COLO668 (cell line): Measurements from ENCODE around the gene TMEM182.

Experiments used
- DNase-seq: peaks from one replicate; lab custom pipeline; 2025; ENCODE audit not compliant: unreplicated experiment; lab: John Stamatoyannopoulos, UW

Gene TMEM182, protein sequence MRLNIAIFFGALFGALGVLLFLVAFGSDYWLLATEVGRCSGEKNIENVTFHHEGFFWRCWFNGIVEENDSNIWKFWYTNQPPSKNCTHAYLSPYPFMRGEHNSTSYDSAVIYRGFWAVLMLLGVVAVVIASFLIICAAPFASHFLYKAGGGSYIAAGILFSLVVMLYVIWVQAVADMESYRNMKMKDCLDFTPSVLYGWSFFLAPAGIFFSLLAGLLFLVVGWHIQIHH

GRCh38 chr2:102761763-102762162 is at the start of gene TMEM182:
Gene TMEM182 (plus strand): TSS chr2:102762031. CDS start chr2:102762218, 187 bp downstream.
- no peak for DNase-seq

DNA sequence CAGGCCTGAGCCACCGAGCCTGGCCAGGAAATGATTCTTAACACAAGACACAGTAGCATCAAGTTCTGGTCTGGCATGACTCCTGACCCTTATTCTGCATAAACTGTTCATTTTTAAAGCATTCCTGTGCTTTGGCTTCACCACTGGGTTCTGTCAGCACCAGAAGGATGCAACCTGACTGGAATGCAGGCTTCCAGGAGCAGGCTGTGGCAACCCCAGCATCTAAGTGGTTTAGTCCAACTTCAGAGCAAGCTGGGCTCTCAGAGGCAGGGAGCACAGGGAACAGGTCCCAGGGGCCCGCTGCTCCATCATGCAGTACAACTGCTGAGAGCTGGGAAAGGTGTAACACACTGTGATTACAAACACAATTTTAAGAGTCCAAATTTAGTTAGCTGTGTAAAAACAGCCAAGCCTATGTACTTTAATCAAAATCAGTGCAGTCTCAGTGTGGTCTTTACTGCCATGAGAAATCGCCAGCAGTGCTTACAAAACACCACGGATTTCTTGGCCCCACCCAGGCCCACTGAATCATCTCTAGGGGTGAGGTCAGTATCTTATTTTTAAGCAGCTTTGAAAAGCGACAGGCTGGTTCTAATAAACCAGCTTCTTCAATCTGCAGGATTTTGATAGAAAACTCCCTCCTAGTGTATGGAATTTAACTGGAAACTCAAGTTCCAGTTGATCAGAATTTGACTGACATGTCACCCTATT is 44.4 kb upstream of the TMEM182 start:
- DNase-seq: no peak

DNA sequence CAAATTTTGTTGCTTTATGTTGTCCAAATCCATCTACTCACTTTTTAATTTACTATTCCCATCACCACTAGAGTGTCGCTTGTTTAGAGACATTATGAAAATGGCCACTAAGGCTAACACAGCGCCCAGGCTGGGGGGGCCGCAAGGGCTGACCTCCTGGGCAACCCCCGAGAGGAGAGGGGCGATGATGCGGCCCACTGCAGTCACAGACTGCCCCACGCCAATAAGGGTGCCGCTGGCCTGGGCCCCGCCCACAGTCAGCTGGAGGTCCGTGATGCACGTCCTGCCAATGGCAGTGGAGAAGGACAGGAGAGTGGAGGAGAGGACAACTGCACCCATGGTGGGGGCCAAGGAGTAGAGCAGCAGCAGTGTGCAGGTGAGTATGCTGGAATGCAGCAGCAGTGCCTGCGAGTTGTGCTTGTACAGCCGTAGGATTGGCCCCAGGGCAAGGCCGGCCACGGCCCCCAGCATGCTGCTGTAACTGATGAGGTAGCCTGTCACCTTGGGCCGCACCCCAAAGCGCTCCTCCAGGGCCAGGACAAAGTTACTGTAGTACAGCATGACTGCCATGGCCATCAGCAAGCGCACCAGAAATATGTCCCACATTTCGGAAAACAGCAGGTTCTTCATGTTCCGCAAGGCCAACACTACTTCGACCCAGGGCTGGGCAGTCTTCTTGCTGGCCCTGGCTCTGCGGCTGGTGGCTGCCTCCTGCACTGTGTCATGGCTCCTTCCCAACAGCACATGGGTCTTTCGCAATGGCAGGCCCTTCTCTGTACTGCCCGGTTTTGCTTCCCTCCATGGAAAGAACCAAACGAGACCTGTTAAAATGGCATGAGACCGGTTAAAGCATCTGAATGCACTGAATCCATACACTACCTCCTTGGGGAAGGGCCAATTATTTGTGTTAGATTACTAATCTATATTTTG is 43.2 kb upstream of the TMEM182 start:
- no peak for DNase-seq

- no peak for DNase-seq
These were observed 37.8 kb upstream of the TMEM182 start for GRCh38 chr2:102724016-102724490.

DNA sequence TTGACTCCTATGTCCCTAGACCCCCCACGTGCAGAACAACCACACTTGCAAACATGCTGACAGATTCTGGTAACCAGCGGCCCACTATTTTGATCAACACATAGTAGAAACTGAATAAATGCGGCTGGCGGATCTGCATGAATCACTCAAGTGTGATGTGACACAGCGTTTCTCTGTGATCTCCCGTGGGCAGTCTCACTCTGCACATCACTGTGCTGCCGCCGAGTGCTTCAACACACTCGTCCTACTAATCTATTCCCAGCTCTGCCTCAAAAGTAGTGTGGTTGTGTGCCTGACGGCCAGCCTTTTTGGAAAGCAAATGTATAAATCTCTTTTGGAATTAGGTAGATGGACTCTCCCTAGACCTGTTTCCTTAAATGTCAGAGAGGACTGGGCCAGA is 37.3 kb upstream of the TMEM182 start:
- no peak for DNase-seq

GRCh38 chr2:102726128-102727087 is 35.4 kb upstream of the TMEM182 start:
- no peak for DNase-seq

- peak; percentile 56 for DNase-seq
These were observed 26.3 kb upstream of the TMEM182 start for GRCh38 chr2:102735416-102736109.

- peak; percentile 73 for DNase-seq
These were observed 25.8 kb upstream of the TMEM182 start for GRCh38 chr2:102736110-102736409.

DNA sequence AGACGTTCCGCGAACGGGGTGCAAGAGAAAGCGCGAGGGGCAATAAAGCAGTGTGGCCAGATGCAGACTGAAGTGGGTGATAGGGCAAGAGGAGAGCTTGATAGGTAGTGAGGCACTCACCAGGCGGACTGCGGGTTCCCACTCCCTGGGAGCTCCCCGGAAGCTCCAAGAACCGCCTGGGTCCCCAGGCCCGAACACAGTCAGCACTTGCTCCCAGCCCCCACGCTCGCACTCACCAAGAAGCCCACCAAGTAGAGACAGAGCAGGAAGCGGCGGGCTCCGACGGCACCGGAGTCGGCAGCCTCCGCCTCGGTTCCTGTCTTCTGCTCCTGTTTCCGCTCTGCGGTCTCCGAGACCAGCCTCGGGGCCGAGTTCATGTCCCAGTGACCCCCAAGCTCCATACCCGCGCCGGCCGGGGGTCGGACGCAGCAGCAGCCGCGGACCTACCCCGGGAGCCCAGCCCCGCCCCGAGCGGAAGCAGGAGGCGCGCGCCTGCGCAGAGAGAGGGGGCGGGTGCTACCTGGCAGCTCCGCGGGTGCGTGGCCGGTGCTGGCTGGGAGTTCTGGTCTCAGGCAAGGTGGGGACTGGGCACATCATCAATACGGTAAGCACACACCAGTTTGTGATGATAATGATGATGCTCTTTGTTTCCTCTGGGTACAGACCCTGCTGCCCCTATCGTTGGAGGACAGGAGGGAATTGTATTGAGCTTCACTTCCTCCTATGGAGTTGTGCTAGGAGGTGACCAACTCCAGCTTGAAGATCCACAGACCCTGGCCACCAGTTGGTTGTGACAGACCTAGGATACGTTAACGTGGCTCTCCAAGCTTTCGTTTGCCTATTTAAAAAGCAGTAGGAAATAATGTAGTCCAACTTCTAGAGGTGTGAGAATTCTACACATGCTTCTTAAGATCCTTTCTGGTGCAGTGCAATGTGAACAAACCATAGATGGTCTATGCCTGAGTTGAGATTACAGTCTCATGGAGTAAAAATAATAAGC is 25.1 kb upstream of the TMEM182 start:
- DNase-seq: peak; percentile 90

DNA sequence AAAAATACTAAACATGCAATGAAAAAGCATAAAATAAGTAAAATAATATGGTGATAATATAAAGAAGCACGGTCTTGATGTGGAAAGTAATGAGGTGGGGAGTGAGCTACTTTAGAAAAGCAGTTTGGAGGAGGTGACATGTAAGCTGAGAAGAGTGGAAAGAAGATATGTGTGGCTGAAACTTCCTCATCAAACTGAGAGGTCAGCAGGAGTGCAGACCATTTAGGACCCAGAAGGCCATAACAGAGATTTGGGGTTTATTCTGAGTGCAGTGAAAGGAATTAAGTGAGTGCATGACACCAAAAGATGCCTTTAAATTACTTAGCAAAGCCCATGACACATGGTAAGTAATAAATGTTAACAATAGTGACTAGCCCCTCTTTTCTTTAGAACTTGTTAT is 24.4 kb upstream of the TMEM182 start:
- DNase-seq: no peak

DNA sequence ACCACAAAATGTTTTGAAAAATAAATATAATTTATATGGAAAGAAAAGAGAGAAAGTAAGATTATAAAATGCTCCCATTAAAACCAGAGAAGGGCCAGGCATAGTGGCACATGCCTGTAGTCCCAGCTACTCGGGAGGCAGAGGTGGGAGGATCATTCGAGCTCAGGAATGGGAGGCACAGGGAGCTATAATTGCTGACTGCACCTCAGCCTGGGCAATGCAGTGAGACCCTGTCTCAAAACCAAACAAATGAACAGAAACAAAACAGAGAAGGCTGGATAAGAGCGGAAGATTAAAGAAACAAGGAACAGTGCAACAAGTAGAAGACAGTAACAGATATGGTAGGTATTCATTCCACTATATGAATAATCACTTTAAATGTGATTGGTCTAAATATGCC is 18.6 kb upstream of the TMEM182 start:
- DNase-seq: no peak

GRCh38 chr2:102748107-102748506 is 13.7 kb upstream of the TMEM182 start:
- no peak for DNase-seq

DNA sequence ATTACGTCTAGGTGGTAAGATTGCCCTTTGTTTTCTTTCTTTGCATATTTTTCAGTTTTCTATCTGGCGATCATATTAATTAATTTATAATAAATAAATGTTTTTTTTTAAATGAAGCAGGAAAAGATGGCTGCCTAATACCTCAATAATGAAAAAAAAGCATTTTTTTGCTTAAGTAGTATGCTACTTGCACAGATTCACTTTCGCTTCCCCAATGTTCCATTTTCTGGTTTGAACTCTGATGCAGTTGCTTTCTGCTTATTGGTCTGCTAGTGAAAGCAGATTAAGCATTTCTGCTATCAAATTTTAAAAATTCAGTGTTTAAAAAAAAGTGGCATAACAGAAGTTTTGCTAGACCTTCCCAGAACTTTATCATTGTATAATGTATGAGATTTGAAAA is 11.9 kb upstream of the TMEM182 start:
- no peak for DNase-seq

- DNase-seq: peak; percentile 8
These were observed 8.2 kb upstream of the TMEM182 start for GRCh38 chr2:102753563-102754159.

GRCh38 chr2:102754456-102755145 is 7.2 kb upstream of the TMEM182 start:
- no peak for DNase-seq

- DNase-seq: no peak
These were observed 6.5 kb upstream of the TMEM182 start for GRCh38 chr2:102755284-102755683.

DNA sequence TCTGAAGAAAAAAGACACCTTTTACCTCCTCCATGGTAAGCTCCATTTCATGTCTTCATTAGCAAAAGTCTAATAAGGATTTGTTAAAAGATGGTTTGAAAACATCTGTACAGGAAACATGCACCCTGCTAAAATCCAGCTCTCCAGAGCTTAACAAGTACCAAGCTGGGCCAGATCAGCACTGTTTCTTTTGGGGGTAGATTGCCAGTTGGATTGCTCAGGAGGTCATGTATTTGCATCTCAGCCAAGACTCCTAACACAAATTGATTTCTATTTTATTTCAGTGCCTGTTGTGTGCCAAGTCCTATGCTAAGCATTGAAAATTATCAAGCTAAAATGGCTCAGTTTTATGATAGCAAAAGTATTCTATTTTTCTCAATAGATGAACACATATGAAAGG is 3.4 kb upstream of the TMEM182 start:
- DNase-seq: no peak

DNA sequence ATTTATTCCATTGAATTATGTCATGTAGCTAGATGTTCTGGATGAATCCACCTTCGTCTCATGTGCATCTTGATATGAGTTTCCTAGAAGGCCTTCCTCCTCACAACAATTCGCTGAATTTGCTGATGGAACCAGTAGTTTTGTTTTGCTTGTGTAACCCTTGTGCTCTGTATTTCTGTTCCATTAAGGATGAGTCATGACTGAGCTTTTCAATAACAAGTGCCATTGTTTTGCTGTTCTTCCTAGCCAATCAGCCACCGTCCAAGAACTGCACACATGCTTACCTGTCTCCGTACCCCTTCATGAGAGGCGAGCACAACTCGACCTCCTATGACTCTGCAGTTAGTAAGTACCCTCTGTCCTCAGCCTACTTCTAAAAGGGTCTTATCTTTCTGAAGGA is 2.3 kb downstream of the TMEM182 start:
- DNase-seq: no peak
